ENCODE measurements around the gene EFL1.
"Not testable (repeated sequence)": the region's sequence is repeated elsewhere in the genome, so short reads cannot be mapped to it uniquely, and the experiment has no call there.

DNA sequence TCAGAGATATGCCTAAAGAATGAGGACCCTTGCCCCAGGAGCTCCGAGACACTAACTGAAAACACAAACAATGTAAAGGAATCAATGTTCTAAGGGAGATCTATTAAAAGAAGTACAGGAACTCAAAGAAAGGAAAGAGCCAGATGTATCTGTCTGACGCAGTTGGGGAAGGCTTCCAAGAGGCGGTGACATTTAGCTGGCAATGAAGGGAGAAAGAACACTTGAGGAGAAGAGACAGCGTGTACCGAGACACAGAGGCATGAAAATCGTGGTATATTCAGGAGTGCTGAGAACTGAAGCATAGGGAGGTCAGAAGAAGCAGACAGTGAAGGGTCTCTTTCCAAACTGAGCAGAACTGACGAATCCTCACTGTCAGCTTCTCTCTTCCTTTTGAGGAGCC, 66.7 kb downstream of the EFL1 start:
- not testable (repeated sequence) for TF ChIP-seq ZNF274 (IDR thresholded peaks at IDR 0.05; ENCODE audit: low read depth, low read length); YY1 (IDR thresholded peaks at IDR 0.05; ENCODE audit: insufficient read depth, insufficient read length)

Data from NT2/D1 (cell line).